ENCODE results near the gene GAS2L2.
"Not testable (repeated sequence)": the region's sequence is repeated elsewhere in the genome, so short reads cannot be mapped to it uniquely, and the experiment has no call there.

GAS2L2 gene

DNA sequence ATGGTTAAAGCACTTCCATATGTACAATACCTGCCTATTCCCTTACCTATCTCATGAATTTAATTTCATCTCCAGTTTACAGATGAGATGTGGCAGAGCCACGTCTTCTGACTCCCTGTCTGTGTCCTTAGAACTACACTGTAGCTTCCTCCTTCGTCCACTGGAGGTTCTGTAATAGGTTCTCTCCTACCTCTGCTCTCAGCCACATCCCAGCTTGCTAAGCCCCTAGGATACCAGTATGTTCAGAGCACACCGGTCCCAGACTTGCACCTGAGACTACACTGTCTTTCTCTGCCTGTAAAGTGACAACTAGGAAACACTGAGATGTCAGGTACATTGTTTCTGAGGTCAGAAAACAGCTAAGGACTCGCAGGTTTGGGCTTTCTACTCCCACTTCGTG, 25.4 kb downstream of the GAS2L2 start:
- DNase-seq (ENCODE audit: low read depth), result no peak

DNA sequence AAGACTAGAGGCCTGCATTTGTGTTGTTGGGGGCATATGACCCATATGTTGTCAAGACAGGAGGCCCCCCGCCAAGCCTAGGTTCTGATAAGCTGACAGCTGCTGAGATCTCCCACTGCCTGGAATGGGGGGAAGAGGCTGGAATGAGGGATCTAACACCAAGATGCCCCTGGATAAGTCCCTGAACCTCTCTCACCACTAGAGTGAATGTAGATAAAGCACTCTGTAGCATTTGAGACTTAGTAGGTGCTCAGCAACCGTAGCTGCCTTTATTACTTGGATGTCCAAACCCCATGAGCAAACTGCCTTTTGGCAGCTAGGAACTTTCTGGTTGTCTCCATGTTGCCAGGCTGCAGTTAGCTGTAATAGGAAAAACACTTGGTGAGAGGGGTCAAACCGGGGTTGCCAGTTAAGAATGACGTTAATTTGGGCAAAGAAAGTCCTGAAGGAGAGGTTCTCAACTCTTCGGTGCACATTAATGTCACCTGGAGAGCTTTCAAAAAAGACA, 26.0 kb downstream of the GAS2L2 start:
- no peak for DNase-seq (ENCODE audit: low read depth)

DNA sequence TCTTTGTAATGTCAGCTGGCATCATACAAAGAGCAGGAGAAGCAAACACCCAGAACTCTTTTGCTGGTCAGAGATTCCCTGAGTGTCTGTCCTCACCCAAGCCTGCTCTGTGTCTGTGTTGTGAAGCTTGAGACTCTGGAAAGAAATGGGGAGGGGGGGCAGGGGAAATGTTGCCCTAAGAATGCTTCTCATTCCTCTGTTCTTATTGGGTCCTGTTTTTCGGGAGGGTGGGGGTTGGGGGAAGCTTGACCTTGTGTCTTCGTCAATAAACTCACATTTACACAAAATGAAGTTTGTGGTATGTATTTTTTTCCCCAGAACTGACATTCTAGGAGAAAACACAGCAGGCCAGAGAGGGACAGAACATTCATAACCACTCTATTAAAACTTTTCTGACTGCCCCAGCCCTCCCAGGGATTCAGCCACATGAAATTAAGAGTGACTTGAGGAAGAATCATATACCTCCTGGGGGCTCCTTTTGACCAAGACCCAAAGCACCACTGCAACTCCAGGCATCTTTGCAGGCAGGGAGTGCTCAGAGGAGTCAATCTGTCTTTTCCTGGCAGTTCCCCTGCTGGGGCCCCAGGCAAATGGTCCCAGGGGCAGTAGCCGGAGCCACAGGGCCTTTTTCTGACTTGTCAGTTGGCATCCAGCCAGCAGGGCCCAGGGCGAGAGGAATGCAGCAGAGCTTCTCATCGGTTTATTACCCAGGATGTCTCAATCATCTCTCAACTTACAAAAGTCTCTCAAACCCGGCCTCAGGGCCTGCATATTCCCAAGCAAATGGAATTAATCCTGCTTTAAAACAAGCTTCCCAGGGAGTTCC, 26.7 kb downstream of the GAS2L2 start:
- DNase-seq (ENCODE audit: low read depth), result no peak

DNA sequence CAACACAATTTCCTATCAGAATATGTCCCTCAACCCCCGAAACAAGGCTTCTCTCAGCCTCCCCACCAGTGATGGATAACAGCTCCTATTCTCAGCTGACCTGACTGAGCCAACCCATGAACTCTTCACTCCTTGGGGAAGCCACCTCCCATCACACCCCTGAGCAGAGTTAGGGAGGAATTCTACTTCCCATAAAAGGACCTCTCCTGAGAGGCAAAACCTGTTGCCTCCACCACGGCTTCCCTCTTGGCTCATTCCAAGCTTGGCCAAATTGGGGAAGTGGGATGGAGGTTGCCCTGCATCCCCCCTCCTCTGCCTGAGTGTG, 27.3 kb downstream of the GAS2L2 start:
- no peak for DNase-seq (ENCODE audit: low read depth)

DNA sequence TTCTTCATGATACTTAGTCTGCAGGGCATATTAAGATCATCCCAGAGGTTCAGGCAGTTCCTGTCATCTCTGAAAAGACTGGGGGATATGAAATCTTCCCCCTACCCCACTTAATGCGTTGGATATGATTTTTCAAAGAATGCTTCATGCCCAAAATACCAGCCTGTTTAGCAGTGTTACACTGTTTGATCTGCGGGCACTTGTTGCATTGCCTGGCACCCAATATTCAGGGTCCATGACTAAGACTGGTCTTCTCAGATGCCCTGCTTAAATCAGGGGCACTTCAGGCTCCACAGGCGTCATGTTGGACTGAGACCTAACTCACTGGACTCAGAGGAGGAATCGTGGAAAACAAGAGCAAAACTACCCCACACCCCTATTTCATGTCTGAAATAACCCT, 28.0 kb downstream of the GAS2L2 start:
- no peak for DNase-seq (ENCODE audit: low read depth)

DNA sequence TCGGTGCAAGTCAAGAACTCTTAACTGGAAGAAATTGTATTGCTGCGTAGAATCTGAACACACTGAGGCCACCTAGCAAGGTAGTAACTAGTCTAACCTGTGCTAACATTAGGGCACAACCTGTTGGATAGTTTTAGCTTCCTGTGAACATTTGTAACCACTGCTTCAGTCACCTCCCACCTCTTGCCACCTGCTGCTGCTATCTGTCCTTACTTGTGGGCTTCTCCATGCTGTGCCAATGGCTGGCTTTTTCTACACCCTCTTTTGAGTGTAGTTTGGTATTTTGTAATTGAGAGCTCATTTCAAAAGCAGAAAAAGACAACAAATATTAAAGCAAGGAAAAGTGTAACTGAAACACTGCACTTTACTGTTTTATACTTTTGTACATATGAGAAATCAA, 29.3 kb downstream of the GAS2L2 start:
- no peak for DNase-seq (ENCODE audit: low read depth)

DNA sequence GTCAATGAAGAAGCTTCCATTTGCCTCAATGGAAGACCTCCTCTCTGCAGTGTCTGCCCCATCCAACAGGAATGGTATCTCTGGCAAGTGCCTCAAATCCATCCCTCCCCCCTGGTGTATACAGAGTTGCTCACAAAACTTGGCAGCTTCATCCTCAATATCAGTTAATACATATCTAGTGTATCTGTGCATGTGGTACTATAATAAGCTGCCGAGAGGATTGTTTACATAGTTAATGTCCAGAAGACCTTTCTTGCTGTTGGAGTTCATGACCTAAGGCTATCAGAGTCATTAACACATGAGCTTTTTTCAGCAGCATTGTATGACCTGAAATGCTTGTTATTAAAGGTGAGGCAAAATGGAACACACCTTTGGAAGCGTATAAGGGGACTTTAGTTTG, 35.6 kb downstream of the GAS2L2 start:
- DNase-seq (ENCODE audit: low read depth), result no peak

DNA sequence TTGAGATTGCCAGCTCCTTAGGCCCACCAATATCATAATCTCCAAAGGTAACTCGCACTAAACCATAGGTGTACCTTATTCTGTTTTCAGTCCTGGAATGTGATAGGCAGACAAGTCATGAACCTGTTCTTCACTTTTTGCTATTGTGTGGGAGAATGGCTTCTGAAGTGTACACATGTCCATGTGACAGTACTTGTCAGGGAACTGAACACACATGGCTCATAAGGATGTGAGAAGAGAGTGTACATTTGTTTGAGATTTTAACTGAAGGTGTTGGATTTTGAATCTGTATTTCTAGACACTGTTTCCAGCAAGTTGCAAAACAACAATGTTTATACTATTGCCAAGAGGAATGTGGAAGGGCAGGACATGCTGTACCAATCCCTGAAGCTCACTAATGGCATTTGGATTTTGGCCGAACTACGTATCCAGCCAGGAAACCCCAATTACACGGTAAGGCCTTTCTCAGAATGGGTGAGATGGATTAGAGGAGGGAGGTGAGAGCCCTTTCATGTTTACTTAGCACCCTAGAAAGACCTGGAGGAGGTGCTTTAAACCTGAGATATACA, 36.1 kb downstream of the GAS2L2 start:
- no peak for DNase-seq (ENCODE audit: low read depth)

DNA sequence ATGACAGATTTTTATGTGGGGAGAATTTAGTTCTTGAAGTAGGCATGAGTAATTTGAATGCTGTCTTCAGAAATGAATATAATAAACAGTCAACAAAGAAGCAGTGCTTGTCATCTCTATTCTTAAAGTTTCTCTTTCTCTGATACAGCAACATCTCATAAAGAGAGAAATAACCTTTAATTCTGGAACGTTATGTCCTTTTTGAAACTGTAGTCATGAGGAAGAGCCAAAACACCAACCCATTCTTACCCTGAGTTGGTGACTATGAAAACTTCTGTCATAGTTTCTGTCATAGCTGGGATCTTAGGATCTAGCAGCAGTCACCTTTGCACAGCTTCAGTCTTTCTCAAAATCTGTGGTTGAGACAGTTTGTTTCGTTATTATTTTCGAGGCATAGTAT, 36.9 kb downstream of the GAS2L2 start:
- DNase-seq (ENCODE audit: low read depth), result no peak

DNA sequence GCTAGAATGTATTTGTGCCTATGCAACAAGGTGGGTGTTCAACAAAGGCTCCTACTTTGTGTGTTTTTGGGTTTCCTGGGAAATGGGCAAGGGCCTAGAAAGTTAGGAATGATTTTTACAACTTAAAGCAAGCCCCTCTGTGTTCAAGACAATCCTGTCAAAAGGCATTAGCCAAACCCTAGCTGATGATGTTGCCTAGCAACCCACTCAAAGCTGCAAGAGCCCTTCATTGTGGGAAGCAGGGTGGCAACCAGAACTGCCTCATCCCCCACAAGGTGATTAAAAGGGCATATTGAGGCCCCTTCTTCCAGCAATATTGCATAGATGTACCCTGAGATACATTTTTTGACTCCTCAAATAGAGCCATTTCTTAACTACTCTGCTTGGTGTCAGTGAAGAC, 37.6 kb downstream of the GAS2L2 start:
- no peak for DNase-seq (ENCODE audit: low read depth)

DNA sequence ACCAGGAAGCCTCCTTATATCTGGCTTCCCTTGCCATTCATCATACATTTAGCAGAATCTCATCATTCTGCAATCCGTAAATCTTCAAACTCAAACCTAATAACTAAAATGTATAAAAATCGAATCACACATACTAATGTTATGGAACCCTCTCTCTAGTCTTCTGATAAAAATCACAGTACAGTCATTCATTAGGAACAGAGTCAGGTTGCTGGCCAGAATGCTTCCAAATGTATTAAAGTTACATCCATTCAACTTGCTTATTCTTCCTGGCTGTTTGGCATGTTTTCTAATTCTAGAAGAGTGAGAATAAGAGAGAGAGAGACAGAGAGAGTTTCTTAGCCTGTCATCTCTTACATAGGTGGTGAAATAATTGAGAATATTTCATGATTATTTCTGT, 38.1 kb downstream of the GAS2L2 start:
- no peak for DNase-seq (ENCODE audit: low read depth)

DNA sequence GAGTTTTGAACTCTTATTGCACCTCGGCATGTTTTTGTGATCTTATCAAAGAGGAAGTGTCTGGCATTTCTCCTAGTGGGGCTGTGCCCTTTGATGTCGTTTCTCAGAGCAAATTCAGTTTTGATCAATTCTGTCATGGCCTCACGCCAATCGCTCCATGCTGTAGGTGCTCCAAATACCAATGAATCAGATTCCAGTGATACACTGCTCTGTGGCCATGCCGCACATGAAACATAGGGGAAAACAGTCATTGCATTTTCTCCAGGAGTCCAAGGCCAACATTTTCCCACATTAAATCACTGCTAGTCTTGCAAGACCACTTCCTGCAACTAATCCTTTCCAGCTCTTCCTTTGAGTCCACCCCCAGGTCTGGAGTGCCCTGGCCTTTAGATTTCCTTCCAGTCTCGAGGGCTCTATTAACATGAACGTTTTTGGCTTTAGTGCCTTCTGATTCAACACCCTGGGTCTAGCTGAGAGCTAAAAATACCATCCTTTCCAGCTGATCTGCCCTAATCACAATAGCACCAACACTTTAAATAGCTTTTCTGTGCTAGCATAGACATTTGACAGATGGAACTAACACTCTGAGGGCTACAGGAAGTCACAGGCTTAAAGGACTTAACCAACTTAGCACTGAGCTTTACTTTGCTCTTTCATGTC, 39.8 kb downstream of the GAS2L2 start:
- no peak for DNase-seq (ENCODE audit: low read depth)

DNA sequence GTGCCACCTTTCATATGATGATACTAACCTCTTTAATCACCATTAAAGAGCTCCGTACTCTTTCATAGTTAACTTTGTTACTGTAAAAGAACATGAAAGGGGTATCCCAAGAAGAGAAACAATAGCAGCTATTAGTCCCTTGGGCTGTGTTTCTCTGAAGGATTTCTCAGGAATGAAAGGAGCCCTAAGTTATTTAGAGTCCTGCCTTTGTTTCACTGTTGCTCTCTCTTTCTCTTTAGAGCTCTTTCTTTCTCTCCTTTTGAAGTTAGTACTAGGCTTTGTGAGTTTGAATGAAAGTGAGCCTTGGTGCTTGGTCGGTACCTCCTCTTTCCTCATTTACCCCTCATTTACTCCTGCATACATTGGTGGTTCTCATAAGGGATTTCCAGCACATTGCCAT, 42.1 kb downstream of the GAS2L2 start:
- DNase-seq (ENCODE audit: low read depth), result no peak

DNA sequence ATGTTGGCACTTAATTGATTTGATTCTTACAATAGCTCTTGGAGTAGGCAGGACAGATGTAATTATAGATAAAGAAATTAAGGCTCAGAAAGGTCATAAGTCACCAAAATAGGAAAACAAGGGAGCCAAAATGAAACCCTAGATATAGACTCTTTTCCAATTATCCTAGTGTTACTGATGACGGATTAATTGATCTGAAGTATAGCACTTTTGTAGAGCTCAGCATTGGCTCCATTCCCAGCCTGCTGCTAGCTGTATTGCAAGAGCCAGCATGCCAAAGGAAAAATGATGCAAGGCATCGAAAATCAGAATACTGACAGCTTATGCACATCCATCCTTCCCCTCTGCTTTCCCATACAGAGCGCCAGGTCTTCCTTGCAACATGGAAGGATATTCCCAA, 43.2 kb downstream of the GAS2L2 start:
- DNase-seq (ENCODE audit: low read depth), result no peak

DNA sequence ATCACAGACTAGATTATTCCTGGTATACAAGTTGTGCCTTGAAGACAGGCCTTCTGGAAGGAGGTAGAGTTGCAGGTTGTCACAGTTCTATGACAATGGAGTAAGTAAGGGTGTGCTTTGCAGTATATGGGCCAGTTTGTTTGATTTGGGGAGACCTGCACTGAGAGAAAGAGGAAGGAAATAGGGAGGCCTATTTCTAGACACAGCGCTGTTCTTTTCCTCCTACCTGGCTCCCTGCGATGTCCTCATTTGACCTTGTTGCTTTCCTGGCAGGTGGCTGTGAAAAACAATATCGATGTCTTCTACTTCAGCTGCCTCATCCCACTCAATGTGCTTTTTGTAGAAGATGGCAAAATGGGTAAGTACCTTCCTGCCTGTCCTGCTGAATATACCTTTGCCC, 44.1 kb downstream of the GAS2L2 start:
- DNase-seq (ENCODE audit: low read depth), result no peak

DNA sequence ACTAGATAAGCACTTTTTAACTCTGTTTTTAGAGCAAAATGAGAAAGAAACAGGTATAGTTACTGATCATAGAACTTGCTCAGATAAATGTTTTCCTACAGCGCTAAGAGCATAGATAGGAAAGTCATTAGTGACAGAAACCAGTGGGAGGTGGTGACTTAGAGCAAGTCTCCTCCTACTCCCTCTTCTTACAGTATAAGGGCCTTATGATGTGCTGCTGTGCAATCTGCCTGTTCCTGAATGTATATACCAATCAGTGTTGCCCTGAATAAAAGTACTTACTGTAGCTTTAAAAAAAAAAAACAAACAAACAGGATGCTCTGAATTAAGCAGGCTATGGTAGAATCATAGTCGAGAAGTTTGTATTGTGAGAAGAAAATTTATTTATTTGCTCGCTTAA, 44.9 kb downstream of the GAS2L2 start:
- no peak for DNase-seq (ENCODE audit: low read depth)

DNA sequence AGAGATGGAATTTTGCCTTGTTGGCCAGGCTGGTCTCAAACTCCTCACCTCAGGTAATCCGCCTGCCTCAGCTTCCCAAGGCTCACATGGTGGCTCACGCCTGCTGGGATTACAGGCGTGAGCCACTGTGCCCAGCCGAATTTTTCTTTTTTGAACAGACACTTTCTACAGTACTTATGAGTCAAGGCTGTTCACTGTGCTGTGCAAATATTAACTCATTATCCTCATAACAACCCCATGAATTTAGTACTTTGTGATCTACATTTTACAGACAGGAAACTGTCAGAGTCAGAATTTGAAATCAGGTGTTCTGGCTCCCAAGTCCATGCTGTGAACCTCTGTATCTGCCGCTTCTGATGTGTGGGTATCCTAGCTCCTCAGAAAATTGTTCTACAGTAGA, 47.3 kb downstream of the GAS2L2 start:
- DNase-seq (ENCODE audit: low read depth), result no peak

DNA sequence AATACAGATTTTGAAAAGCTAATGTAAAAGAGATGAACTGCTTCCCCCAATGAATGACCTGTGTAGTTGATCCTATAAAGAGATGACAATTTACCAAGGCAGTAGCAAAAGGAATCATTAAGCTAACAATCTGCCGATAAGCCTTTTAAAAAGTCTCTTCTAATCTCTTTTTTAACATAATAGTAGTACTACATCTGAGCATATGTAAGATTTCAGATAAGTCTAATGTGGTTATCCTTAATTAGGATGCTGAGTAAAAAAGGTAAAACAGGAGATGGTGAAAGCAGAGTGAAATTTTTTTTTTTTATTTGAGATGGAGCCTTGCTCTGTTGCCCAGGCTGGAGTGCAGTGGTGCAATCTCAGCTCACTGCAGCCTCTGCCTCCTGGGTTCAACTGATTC, 47.8 kb downstream of the GAS2L2 start:
- DNase-seq (ENCODE audit: low read depth), result no peak

DNA sequence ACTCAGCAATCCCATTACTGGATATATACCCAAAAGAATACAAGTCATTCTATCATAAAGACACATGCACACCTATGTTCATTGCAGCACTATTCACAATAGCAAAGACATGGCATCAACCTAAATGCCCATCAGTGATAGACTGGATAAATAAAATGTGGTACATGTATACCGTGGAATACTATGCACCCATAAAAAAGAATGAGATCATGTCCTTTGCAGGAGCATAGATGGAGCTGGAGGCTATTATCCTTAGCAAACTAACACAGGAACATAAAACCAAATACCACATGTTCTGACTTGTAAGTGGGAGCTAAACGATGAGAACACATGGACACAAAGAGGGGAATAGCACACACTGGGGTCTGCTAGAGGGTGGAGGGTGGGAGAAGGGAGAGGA, 49.7 kb downstream of the GAS2L2 start:
- not testable (repeated sequence) for DNase-seq (ENCODE audit: low read depth)

DNA sequence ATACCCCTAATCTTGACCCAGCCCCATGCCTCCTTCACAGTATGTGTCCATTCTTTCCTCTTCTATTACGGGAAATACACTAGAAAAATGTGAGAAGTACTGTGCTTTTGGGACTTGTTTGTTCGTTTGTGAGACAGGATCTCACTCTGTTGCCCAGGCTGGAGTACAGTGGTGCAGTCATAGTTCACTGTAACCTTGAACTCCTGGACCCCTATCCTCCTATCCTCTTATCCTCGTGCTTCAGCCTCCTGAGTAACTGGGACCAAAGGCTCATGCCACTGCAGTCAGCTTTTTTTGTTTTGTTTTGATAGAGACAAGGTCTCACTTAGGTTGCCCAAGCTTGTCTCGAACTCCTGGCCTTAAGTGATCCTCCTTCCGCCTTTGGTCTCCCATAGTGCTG, 51.5 kb downstream of the GAS2L2 start:
- no peak for DNase-seq (ENCODE audit: low read depth)

DNA sequence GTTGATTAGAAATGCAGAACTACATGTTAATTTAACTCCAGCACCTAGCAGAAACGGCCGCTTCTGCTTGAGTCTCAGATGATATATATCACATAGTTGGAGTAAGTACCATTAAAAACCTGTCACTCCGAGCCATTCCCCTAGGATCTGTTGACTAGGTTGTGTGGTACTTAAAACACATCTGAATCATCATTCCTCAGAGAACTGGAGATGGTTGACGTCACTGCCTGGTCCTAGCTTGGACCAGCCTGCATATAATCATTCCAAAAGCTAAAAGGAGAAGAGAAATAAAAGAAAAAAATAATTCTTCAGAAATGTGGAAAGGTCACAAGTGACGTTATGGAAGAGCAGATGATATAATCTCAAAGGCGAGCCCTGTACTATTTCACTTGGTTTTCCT, 52.9 kb downstream of the GAS2L2 start:
- no peak for DNase-seq (ENCODE audit: low read depth)

DNA sequence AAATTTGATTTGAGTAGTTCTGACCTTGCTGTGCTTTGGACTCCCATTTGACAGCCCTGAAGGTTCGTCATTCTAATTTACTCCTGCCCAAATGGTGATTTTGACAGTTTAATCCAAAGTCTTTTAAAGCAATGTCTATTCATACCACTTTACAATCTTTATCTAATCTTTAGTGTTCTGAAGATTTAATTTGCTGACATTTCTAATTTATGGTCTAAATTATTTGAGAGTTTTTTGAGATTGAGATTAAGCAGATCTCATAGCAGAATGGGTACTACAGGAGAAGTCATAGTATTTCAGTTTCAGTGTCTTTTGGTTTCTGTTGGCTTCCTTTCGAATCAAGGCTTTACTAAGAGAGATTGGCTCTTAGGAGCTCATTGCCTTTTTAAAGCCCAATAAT, 54.2 kb downstream of the GAS2L2 start:
- no peak for DNase-seq (ENCODE audit: low read depth)

DNA sequence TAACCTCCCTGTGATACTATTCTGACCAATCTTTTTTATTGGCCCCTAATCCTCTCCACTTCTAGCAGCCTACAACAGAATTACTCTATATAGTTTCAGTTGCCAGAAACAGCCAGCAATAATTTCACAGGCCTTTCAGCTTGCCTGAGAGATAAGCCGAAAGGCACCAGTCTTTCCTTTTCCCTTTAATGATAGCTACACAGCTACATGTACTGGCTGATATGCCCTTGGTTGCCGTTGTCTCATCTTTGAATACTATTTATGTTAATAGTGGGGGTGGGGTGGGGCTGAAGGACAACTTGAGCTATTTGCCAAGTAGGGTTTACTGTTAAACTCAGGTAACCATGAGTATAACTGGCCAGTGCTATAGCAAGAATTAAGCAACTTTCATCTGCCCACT, 57.4 kb downstream of the GAS2L2 start:
- DNase-seq (ENCODE audit: low read depth), result no peak

DNA sequence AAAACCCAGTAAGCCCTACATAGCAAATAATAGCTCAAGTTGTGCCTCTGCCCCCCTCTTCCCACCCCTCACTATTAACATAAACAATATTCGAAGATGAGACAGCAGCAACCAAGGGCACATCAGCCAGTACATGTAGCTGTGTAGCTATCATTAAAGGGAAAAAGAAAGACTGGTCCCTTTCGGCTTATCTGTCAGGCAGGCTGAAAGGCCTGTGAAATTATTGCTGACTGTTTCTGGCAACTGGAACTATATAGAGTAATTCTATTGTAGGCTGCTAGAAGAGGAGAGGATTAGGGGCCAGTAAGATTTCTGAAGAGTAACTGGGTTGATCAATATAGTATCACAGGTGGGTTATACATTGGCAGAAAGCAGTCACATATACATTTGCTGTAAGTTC, 58.1 kb downstream of the GAS2L2 start:
- DNase-seq (ENCODE audit: low read depth), result no peak

All from CMK (cell line).